Liver (tissue), 9 donors: ENCODE data around the gene JMY. TPM values are rescaled to one million over a fixed set of nuclear protein-coding genes. Genes with fewer than 3 reads are reported as not detected.

ENCODE experiments used
- DNase-seq: peaks from one replicate; pipeline ENCODE4 v3.0.0-alpha.2; 2017; ENCODE audit warnings: low spot score
- H3K27ac ChIP-seq, 2 donors: one replicate each; pipeline ENCODE4 v1.7.0; 2013; ENCODE audit warnings: inconsistent platforms in 2 of 2, low read length in 2 of 2, control low read depth in 1 of 2, low read depth in 1 of 2, mild to moderate bottlenecking in 1 of 2
- H3K27me3 ChIP-seq, 4 donors: one replicate each; pipeline versions ENCODE4 v1.6.1 to v1.7.0; 2013; ENCODE audit warnings: low read length in 3 of 4, inconsistent platforms in 1 of 4, mild to moderate bottlenecking in 1 of 4, moderate library complexity in 1 of 4; ENCODE audit not compliant: control insufficient read depth in 4 of 4, insufficient read depth in 4 of 4
- H3K36me3 ChIP-seq, 4 donors: one replicate each; pipeline versions ENCODE4 v1.6.1 to v1.7.0; 2013; ENCODE audit warnings: low read length in 3 of 4, mild to moderate bottlenecking in 3 of 4, low read depth in 1 of 4, moderate library complexity in 1 of 4; ENCODE audit not compliant: control insufficient read depth in 4 of 4, insufficient read depth in 3 of 4
- H3K4me1 ChIP-seq, 4 donors: one replicate each; pipeline versions ENCODE4 v1.6.1 to v1.7.0; 2013; ENCODE audit warnings: low read length in 3 of 4, mild to moderate bottlenecking in 3 of 4, moderate library complexity in 1 of 4; ENCODE audit not compliant: control insufficient read depth in 4 of 4, insufficient read depth in 4 of 4
- H3K4me3 ChIP-seq, 3 donors: one replicate each; pipeline versions ENCODE4 v1.6.1 to v1.7.0; 2013; ENCODE audit warnings: low read length in 3 of 3, control low read depth in 1 of 3, low read depth in 1 of 3, mild to moderate bottlenecking in 1 of 3
- H3K9ac ChIP-seq, 2 donors: one replicate each; pipeline ENCODE4 v1.7.0; 2013; ENCODE audit warnings: low read length in 2 of 2, mild to moderate bottlenecking in 2 of 2, moderate library complexity in 2 of 2, control low read depth in 1 of 2, low read depth in 1 of 2
- H3K9me3 ChIP-seq, 4 donors: one replicate each; pipeline versions ENCODE4 v1.6.1 to v1.7.0; 2013; ENCODE audit warnings: low read length in 3 of 4; ENCODE audit not compliant: control insufficient read depth in 4 of 4
- EGR1 ChIP-seq, 2 donors: IDR thresholded peaks; 2 replicates each; pipeline ENCODE4 v1.6.1; 2016 to 2018; ENCODE audit warnings: antibody characterized with exemption in 2 of 2, low read depth in 2 of 2
- FOXA1 ChIP-seq: IDR thresholded peaks from 2 replicates; pipeline ENCODE4 v1.6.1; 2016; ENCODE audit warnings: antibody characterized with exemption
- GABPA ChIP-seq, 2 donors: IDR thresholded peaks in 1 of 2; conservative IDR thresholded peaks in 1 of 2; 2 replicates each; pipeline ENCODE4 v1.6.1; 2016; ENCODE audit warnings: antibody characterized with exemption in 2 of 2, mild to moderate bottlenecking in 1 of 2, moderate library complexity in 1 of 2
- HNF4A ChIP-seq, 2 donors: conservative IDR thresholded peaks; 2 replicates each; pipeline ENCODE4 v1.6.1; 2016; ENCODE audit warnings: antibody characterized with exemption in 2 of 2, mild to moderate bottlenecking in 2 of 2
- HNF4G ChIP-seq: IDR thresholded peaks from 2 replicates; pipeline ENCODE4 v1.6.1; 2016; ENCODE audit warnings: antibody characterized with exemption
- JUND ChIP-seq, 2 donors: IDR thresholded peaks; 2 replicates each; pipeline ENCODE4 v1.6.1; 2016; ENCODE audit warnings: antibody characterized with exemption in 2 of 2
- NR2F2 ChIP-seq: IDR thresholded peaks from 2 replicates; pipeline ENCODE4 v1.6.1; 2016; ENCODE audit warnings: antibody characterized with exemption
- RAD21 ChIP-seq, 2 donors: IDR thresholded peaks; 2 replicates each; pipeline ENCODE4 v1.6.1; 2016; ENCODE audit warnings: antibody characterized with exemption in 2 of 2, mild to moderate bottlenecking in 2 of 2
- RXRA ChIP-seq, 2 donors: IDR thresholded peaks; 2 replicates each; pipeline ENCODE4 v1.6.1; 2017 to 2018; ENCODE audit warnings: antibody characterized with exemption in 2 of 2, mild to moderate bottlenecking in 1 of 2
- SP1 ChIP-seq: IDR thresholded peaks from 2 replicates; pipeline ENCODE4 v1.6.1; 2018; ENCODE audit warnings: antibody characterized with exemption, mild to moderate bottlenecking
- TAF1 ChIP-seq: conservative IDR thresholded peaks from 2 replicates; pipeline ENCODE4 v1.6.1; 2016; ENCODE audit warnings: antibody characterized with exemption, mild to moderate bottlenecking
- YY1 ChIP-seq: IDR thresholded peaks from 2 replicates; pipeline ENCODE4 v1.6.1; 2016; ENCODE audit warnings: antibody characterized with exemption, mild to moderate bottlenecking
- WGBS: extraction: QIAGEN DNeasy Blood & Tissue Kit; methylation state at CpG from one replicate; pipeline ENCODE4 v1.1.7; 2013; 5-methylcytosine and 5-hydroxymethylcytosine counted together
- polyA plus RNA-seq, 2 donors: library from polyadenylated mRNA; stranded (reverse) in 1 of 2; unstranded in 1 of 2; fragments of 200-250 nt in 1 of 2; fragments of >200 nt in 1 of 2; fragmentation: Nextera tagmentation in 1 of 2; extraction: Ambion mirVana in 1 of 2; gene quantifications; one replicate each; pipeline versions ENCODE4 v1.2.1 to v1.2.3, GENCODE V29; 2013 to 2015
- total RNA-seq, 2 donors: library from RNA; depleted of rRNA; stranded (reverse); fragments of >200 nt; gene quantifications; one replicate each; pipeline ENCODE4 v1.2.3, GENCODE V29; 2014
- TF ChIP-seq, protein P1 (sequence below): fragments of 150-350 bp; IDR thresholded peaks from 2 replicates; pipeline ENCODE4 v1.5.1; 2017; ENCODE audit warnings: improper control_type of control experiment, low read depth, low read length; ENCODE audit not compliant: missing input control
- TF ChIP-seq, protein P2 (sequence below): IDR thresholded peaks from 2 replicates; pipeline ENCODE4 v1.6.1; 2016; ENCODE audit warnings: antibody characterized with exemption
- TF ChIP-seq, protein P3 (sequence below): IDR thresholded peaks from 2 replicates; pipeline ENCODE4 v1.6.1; 2016; ENCODE audit warnings: antibody characterized with exemption, mild to moderate bottlenecking
- TF ChIP-seq, protein P4 (sequence below): IDR thresholded peaks from 2 replicates; pipeline ENCODE4 v1.6.1; 2016; ENCODE audit warnings: antibody characterized with exemption
- TF ChIP-seq, protein P5 (sequence below): IDR thresholded peaks from 2 replicates; pipeline ENCODE4 v1.6.1; 2016; ENCODE audit warnings: antibody characterized with exemption
- donor health status: healthy.
- donor health status: healthy.
- donor health status: healthy.
- donor health status: healthy.
- donor health status: healthy.

The JMY gene
- total and polyA plus RNA-seq, 4 donors, result 2.4 to 9.7 (median 6.2) TPM

DNA sequence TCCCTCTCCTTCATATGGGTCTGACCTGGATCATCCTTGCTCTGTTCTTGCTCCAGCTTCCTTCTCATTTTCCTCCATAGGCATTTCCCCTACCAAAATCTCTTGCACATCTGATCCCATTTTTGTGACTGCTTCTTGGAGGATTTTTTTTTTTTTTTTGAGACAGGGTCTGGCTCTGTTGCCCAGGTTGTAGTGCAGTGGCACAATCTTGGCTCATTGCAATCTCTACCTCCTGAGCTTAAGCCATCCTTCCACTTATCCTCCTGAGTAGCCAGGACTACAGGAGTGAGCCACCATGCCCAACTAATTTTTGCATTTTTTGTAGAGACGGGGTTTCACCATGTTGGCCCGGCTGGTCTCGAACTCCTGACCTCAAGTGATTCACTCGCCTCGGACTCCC, 10.5 kb upstream of the JMY start:
- Histone ChIP-seq H3K9me3 (no peaks in the 10 kb centered on the region), H3K9ac (no peak overlapping the region), H3K4me3 (no peak overlapping the region), H3K27ac (no peak overlapping the region), H3K36me3 (peaks cover 0 to 11% (median 5%) of the 10 kb centered on the region in 4 donors), H3K4me1 (no peaks in the 10 kb centered on the region), H3K27me3 (no peaks in the 10 kb centered on the region)
- DNase-seq, result no peak
- 97% methylated on average over 5 of the region's 5 CpGs for WGBS
- TF ChIP-seq YY1, result no peak
- no peak for TF ChIP-seq EGR1 (IDR thresholded peaks at IDR 0.05; ENCODE audit: low read depth in 2 of 2)
- TF ChIP-seq HNF4G, result no peak
- TF ChIP-seq TAF1, result no peak
- TF ChIP-seq, protein P1, sequence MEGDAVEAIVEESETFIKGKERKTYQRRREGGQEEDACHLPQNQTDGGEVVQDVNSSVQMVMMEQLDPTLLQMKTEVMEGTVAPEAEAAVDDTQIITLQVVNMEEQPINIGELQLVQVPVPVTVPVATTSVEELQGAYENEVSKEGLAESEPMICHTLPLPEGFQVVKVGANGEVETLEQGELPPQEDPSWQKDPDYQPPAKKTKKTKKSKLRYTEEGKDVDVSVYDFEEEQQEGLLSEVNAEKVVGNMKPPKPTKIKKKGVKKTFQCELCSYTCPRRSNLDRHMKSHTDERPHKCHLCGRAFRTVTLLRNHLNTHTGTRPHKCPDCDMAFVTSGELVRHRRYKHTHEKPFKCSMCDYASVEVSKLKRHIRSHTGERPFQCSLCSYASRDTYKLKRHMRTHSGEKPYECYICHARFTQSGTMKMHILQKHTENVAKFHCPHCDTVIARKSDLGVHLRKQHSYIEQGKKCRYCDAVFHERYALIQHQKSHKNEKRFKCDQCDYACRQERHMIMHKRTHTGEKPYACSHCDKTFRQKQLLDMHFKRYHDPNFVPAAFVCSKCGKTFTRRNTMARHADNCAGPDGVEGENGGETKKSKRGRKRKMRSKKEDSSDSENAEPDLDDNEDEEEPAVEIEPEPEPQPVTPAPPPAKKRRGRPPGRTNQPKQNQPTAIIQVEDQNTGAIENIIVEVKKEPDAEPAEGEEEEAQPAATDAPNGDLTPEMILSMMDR, result no peak
- TF ChIP-seq, protein P2, sequence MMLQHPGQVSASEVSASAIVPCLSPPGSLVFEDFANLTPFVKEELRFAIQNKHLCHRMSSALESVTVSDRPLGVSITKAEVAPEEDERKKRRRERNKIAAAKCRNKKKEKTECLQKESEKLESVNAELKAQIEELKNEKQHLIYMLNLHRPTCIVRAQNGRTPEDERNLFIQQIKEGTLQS, result no peak
- no peak for TF ChIP-seq RXRA (IDR thresholded peaks at IDR 0.05)
- TF ChIP-seq, protein P3, sequence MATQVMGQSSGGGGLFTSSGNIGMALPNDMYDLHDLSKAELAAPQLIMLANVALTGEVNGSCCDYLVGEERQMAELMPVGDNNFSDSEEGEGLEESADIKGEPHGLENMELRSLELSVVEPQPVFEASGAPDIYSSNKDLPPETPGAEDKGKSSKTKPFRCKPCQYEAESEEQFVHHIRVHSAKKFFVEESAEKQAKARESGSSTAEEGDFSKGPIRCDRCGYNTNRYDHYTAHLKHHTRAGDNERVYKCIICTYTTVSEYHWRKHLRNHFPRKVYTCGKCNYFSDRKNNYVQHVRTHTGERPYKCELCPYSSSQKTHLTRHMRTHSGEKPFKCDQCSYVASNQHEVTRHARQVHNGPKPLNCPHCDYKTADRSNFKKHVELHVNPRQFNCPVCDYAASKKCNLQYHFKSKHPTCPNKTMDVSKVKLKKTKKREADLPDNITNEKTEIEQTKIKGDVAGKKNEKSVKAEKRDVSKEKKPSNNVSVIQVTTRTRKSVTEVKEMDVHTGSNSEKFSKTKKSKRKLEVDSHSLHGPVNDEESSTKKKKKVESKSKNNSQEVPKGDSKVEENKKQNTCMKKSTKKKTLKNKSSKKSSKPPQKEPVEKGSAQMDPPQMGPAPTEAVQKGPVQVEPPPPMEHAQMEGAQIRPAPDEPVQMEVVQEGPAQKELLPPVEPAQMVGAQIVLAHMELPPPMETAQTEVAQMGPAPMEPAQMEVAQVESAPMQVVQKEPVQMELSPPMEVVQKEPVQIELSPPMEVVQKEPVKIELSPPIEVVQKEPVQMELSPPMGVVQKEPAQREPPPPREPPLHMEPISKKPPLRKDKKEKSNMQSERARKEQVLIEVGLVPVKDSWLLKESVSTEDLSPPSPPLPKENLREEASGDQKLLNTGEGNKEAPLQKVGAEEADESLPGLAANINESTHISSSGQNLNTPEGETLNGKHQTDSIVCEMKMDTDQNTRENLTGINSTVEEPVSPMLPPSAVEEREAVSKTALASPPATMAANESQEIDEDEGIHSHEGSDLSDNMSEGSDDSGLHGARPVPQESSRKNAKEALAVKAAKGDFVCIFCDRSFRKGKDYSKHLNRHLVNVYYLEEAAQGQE, result no peak
- TF ChIP-seq, protein P4, sequence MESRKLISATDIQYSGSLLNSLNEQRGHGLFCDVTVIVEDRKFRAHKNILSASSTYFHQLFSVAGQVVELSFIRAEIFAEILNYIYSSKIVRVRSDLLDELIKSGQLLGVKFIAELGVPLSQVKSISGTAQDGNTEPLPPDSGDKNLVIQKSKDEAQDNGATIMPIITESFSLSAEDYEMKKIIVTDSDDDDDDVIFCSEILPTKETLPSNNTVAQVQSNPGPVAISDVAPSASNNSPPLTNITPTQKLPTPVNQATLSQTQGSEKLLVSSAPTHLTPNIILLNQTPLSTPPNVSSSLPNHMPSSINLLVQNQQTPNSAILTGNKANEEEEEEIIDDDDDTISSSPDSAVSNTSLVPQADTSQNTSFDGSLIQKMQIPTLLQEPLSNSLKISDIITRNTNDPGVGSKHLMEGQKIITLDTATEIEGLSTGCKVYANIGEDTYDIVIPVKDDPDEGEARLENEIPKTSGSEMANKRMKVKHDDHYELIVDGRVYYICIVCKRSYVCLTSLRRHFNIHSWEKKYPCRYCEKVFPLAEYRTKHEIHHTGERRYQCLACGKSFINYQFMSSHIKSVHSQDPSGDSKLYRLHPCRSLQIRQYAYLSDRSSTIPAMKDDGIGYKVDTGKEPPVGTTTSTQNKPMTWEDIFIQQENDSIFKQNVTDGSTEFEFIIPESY, result no peak
- TF ChIP-seq FOXA1, result no peak
- no peak for TF ChIP-seq HNF4A (conservative IDR thresholded peaks at IDR 0.05)
- TF ChIP-seq, protein P5, sequence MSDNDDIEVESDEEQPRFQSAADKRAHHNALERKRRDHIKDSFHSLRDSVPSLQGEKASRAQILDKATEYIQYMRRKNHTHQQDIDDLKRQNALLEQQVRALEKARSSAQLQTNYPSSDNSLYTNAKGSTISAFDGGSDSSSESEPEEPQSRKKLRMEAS, result no peak
- TF ChIP-seq GABPA (IDR thresholded peaks at IDR 0.05 in 1 of 2, conservative IDR thresholded peaks at IDR 0.05 in 1 of 2), result no peak
- TF ChIP-seq JUND (IDR thresholded peaks at IDR 0.05), result no peak
- no peak for TF ChIP-seq NR2F2
- no peak for TF ChIP-seq SP1
- no peak for TF ChIP-seq RAD21 (IDR thresholded peaks at IDR 0.05)
